HepG2 (cell line): Measurements from ENCODE around the gene ZNF343. TPM values are rescaled to one million over a fixed set of nuclear protein-coding genes. Genes with fewer than 3 reads are reported as not detected.

ENCODE experiments used
- FOXA1 ChIP-seq, 2 experiments: fragments of 450-650 bp in 1 of 2; sonication (generic) in 1 of 2; formaldehyde crosslinking in 1 of 2; IDR thresholded peaks; 2 replicates each; pipeline versions ENCODE4 v1.4.0 to v1.6.1; 2016 to 2020; ENCODE audit warnings: missing genetic modification reagents in 1 of 2
- GLI4 ChIP-seq: sonication (generic); formaldehyde crosslinking; IDR thresholded peaks from 2 replicates; pipeline ENCODE4 v1.5.1; 2020; ENCODE audit warnings: missing genetic modification reagents, mild to moderate bottlenecking, moderate library complexity, borderline replicate concordance
- HMGA1 ChIP-seq: sonication (generic); formaldehyde crosslinking; conservative IDR thresholded peaks from 2 replicates; pipeline ENCODE4 v1.4.0; 2020; ENCODE audit warnings: missing genetic modification reagents
- HOXA9 ChIP-seq: sonication (generic); formaldehyde crosslinking; IDR thresholded peaks from 2 replicates; pipeline ENCODE4 v1.8.1; 2022; ENCODE audit warnings: missing genetic modification reagents, mild to moderate bottlenecking, moderate library complexity, borderline replicate concordance
- JUND ChIP-seq: sonication (generic); formaldehyde crosslinking; IDR thresholded peaks from 2 replicates; pipeline ENCODE4 v1.8.0; 2022; ENCODE audit warnings: mild to moderate bottlenecking, missing genetic modification reagents
- KDM3A ChIP-seq: IDR thresholded peaks from 2 replicates; pipeline ENCODE4 v1.6.1; 2018; ENCODE audit warnings: low read depth, missing compliant biosample characterization
- MED13 ChIP-seq: sonication (generic); formaldehyde crosslinking; IDR thresholded peaks from 2 replicates; pipeline ENCODE4 v1.5.0; 2020; ENCODE audit warnings: missing genetic modification reagents
- PHF5A ChIP-seq: IDR thresholded peaks from one replicate; pipeline ENCODE4 v1.6.1; 2018; ENCODE audit warnings: low read depth, missing genetic modification reagents; ENCODE audit not compliant: unreplicated experiment
- REL ChIP-seq: sonication (generic); formaldehyde crosslinking; conservative IDR thresholded peaks from 2 replicates; pipeline ENCODE4 v1.8.0; 2022; ENCODE audit warnings: mild to moderate bottlenecking, missing genetic modification reagents, moderate library complexity
- SATB2 ChIP-seq: sonication (generic); formaldehyde crosslinking; IDR thresholded peaks from 2 replicates; pipeline ENCODE4 v1.5.0; 2020; ENCODE audit warnings: missing genetic modification reagents
- U2AF2 ChIP-seq: fragments of 200-400 bp; formaldehyde crosslinking; IDR thresholded peaks from 2 replicates; pipeline ENCODE4 v1.6.1; 2017; ENCODE audit warnings: low read depth, mild to moderate bottlenecking, low read length
- ZBTB46 ChIP-seq: sonication (generic); formaldehyde crosslinking; IDR thresholded peaks from 2 replicates; pipeline ENCODE4 v1.4.0; 2020; ENCODE audit warnings: mild to moderate bottlenecking, missing genetic modification reagents, borderline replicate concordance
- ZNF17 ChIP-seq: sonication (generic); formaldehyde crosslinking; IDR thresholded peaks from 2 replicates; pipeline ENCODE4 v1.5.0; 2020; ENCODE audit warnings: mild to moderate bottlenecking, missing genetic modification reagents
- ZNF777 ChIP-seq: sonication (generic); formaldehyde crosslinking; IDR thresholded peaks from 2 replicates; pipeline ENCODE4 v1.4.0; 2020; ENCODE audit warnings: missing genetic modification reagents
- polyA plus RNA-seq, 8 experiments: library from polyadenylated mRNA; depleted of rRNA in 3 of 8; stranded (reverse) in 7 of 8; unstranded in 1 of 8; fragments of >200 nt; fragmentation: Illumina TruSeq in 4 of 8; extraction: Trizol in 4 of 8; gene quantifications; 2 replicates each; pipeline versions ENCODE4 v1.2.1 to v1.2.3, GENCODE V29; 2011 to 2016; ENCODE audit warnings: low read depth in 4 of 8, missing spikeins in 1 of 8, mixed read lengths in 1 of 8; ENCODE audit not compliant: insufficient read depth in 1 of 8
- total RNA-seq, 5 experiments: library from RNA; depleted of rRNA; stranded (reverse); fragments of >200 nt; fragmentation: Illumina TruSeq; extraction: Trizol; gene quantifications; 2 replicates each; pipeline ENCODE4 v1.2.3, GENCODE V29; 2016; ENCODE audit warnings: low read depth in 1 of 5
- TF ChIP-seq, protein P1 (sequence below): sonication (generic); formaldehyde crosslinking; IDR thresholded peaks from 2 replicates; pipeline ENCODE4 v1.4.0; 2020; ENCODE audit warnings: missing genetic modification reagents, borderline replicate concordance
- TF ChIP-seq, protein P2 (sequence below): IDR thresholded peaks from 2 replicates; pipeline ENCODE4 v1.6.1; 2016; ENCODE audit warnings: low read depth
- TF ChIP-seq, protein P3 (sequence below): sonication (generic); formaldehyde crosslinking; IDR thresholded peaks from 2 replicates; pipeline ENCODE4 v1.8.0; 2022; ENCODE audit warnings: mild to moderate bottlenecking, missing genetic modification reagents, borderline replicate concordance
- TF ChIP-seq, protein P4 (sequence below): sonication (generic); formaldehyde crosslinking; IDR thresholded peaks from 2 replicates; pipeline ENCODE4 v1.4.0; 2020; ENCODE audit warnings: missing genetic modification reagents

The ZNF343 gene
- total and polyA plus RNA-seq, 2 of the 13 experiments (the other 11 are each of a cell fraction or from before 2014, with no cell fraction given), result 16.4 to 22.1 TPM

DNA sequence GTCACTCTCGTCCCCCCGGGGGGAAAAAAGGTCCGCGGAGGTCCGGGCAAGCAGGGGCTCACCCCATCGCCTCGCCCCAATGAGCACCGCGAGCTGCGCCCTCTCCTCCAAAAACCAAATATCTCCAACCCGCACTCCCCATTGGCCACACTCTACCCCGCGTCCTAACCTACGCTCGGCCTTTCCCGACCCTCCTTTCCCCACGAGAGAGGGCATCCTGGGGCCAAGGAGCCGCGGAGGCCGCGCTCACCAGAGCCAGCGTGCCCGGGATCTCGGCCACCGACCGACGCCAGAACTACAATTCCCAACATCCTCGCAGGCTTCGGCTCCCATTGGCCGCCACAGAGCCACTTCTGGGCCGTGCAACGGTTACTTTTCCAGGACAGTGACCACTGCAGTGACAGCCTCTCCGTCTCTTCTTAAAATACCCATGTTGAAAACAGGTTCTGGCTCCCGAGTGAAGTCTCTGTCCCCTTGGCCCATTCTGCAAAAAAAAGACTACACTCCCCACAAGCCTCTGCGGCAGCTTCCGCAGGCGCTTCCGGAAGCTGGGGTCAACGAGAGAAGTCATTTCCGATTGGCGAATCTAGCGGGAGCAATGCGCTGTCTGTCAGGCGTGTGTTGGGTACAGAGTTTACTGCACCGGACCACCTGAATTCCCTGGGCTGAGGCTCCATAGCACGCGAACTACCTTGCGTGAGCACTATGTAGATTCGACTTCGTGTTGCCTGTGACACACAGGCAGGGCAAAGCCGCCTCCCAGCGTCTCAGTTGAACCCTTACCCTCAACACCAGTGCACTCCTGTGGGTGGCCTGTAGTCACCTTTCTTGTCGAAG is at the start of gene ZNF343 (continued):
- TF ChIP-seq, protein P1, sequence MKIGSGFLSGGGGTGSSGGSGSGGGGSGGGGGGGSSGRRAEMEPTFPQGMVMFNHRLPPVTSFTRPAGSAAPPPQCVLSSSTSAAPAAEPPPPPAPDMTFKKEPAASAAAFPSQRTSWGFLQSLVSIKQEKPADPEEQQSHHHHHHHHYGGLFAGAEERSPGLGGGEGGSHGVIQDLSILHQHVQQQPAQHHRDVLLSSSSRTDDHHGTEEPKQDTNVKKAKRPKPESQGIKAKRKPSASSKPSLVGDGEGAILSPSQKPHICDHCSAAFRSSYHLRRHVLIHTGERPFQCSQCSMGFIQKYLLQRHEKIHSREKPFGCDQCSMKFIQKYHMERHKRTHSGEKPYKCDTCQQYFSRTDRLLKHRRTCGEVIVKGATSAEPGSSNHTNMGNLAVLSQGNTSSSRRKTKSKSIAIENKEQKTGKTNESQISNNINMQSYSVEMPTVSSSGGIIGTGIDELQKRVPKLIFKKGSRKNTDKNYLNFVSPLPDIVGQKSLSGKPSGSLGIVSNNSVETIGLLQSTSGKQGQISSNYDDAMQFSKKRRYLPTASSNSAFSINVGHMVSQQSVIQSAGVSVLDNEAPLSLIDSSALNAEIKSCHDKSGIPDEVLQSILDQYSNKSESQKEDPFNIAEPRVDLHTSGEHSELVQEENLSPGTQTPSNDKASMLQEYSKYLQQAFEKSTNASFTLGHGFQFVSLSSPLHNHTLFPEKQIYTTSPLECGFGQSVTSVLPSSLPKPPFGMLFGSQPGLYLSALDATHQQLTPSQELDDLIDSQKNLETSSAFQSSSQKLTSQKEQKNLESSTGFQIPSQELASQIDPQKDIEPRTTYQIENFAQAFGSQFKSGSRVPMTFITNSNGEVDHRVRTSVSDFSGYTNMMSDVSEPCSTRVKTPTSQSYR, result no peak; the same call in 1 of the 2 replicates
- 0 out of 2 replicates have a peak, but pooled peaks have one; percentile 51 for TF ChIP-seq JUND (CRISPR knock-in tag)
- TF ChIP-seq KDM3A (CRISPR knock-in tag), result peak; percentile 49; the same call in 1 of the 2 replicates
- no peak for TF ChIP-seq HMGA1 (CRISPR knock-in tag)
- peak; percentile 42; the same call in 1 of the 2 replicates for TF ChIP-seq ZNF777
- no peak for TF ChIP-seq GLI4 (CRISPR knock-in tag)
- TF ChIP-seq, protein P2, sequence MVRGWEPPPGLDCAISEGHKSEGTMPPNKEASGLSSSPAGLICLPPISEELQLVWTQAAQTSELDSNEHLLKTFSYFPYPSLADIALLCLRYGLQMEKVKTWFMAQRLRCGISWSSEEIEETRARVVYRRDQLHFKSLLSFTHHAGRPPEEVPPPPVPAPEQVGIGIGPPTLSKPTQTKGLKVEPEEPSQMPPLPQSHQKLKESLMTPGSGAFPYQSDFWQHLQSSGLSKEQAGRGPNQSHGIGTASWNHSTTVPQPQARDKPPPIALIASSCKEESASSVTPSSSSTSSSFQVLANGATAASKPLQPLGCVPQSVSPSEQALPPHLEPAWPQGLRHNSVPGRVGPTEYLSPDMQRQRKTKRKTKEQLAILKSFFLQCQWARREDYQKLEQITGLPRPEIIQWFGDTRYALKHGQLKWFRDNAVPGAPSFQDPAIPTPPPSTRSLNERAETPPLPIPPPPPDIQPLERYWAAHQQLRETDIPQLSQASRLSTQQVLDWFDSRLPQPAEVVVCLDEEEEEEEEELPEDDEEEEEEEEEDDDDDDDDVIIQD, result no peak
- no peak for TF ChIP-seq U2AF2
- no peak for TF ChIP-seq ZBTB46 (CRISPR knock-in tag)
- TF ChIP-seq, protein P3, sequence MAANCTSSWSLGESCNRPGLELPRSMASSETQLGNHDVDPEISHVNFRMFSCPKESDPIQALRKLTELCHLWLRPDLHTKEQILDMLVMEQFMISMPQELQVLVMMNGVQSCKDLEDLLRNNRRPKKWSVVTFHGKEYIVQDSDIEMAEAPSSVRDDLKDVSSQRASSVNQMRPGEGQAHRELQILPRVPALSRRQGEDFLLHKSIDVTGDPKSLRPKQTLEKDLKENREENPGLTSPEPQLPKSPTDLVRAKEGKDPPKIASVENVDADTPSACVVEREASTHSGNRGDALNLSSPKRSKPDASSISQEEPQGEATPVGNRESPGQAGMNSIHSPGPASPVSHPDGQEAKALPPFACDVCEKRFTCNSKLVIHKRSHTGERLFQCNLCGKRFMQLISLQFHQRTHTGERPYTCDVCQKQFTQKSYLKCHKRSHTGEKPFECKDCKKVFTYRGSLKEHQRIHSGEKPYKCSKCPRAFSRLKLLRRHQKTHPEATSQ, result peak; percentile 90
- TF ChIP-seq, protein P4, sequence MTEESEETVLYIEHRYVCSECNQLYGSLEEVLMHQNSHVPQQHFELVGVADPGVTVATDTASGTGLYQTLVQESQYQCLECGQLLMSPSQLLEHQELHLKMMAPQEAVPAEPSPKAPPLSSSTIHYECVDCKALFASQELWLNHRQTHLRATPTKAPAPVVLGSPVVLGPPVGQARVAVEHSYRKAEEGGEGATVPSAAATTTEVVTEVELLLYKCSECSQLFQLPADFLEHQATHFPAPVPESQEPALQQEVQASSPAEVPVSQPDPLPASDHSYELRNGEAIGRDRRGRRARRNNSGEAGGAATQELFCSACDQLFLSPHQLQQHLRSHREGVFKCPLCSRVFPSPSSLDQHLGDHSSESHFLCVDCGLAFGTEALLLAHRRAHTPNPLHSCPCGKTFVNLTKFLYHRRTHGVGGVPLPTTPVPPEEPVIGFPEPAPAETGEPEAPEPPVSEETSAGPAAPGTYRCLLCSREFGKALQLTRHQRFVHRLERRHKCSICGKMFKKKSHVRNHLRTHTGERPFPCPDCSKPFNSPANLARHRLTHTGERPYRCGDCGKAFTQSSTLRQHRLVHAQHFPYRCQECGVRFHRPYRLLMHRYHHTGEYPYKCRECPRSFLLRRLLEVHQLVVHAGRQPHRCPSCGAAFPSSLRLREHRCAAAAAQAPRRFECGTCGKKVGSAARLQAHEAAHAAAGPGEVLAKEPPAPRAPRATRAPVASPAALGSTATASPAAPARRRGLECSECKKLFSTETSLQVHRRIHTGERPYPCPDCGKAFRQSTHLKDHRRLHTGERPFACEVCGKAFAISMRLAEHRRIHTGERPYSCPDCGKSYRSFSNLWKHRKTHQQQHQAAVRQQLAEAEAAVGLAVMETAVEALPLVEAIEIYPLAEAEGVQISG (CRISPR knock-in tag), result peak; percentile 98
- TF ChIP-seq PHF5A (CRISPR knock-in tag), result peak; percentile 58
- TF ChIP-seq SATB2 (CRISPR knock-in tag), result peak; percentile 60; the same call in 1 of the 2 replicates
- no peak for TF ChIP-seq ZNF17 (CRISPR knock-in tag)
- TF ChIP-seq FOXA1 (IDR thresholded peaks at IDR 0.05), result no peak
- TF ChIP-seq FOXA1 (CRISPR knock-in tag; IDR thresholded peaks at IDR 0.05), result peak; percentile 62; the same call in 1 of the 2 replicates
- peak; percentile 44; the same call in 1 of the 2 replicates for TF ChIP-seq MED13 (CRISPR knock-in tag)
- TF ChIP-seq REL (CRISPR knock-in tag), result no peak
- TF ChIP-seq HOXA9, result no peak
